NOMO-1 (cell line): ENCODE results near the gene MPP3.

Experiments used
- DNase-seq, 2 experiments: peaks; one replicate each; lab custom pipeline; 2025; ENCODE audit not compliant: unreplicated experiment in 2 of 2; lab: John Stamatoyannopoulos, UW

Gene MPP3

GRCh38 chr17:43861960-43862359, 29.0 kb upstream of the MPP3 start:
- no peak for DNase-seq

- no peak for DNase-seq
These were observed 28.1 kb upstream of the MPP3 start for GRCh38 chr17:43860927-43861622.

- no peak for DNase-seq
These were observed 27.3 kb upstream of the MPP3 start for GRCh38 chr17:43860077-43860725.

- no peak for DNase-seq
These were observed 25.1 kb upstream of the MPP3 start for GRCh38 chr17:43857957-43858600.

- no peak for DNase-seq
These were observed 24.2 kb upstream of the MPP3 start for GRCh38 chr17:43857141-43857540.

- no peak for DNase-seq
These were observed 23.2 kb upstream of the MPP3 start for GRCh38 chr17:43856141-43856540.

GRCh38 chr17:43855061-43855460, 22.1 kb upstream of the MPP3 start:
- DNase-seq: no peak

GRCh38 chr17:43854498-43854897, 21.6 kb upstream of the MPP3 start:
- no peak for DNase-seq

GRCh38 chr17:43853546-43853945, 20.6 kb upstream of the MPP3 start:
- DNase-seq: no peak

GRCh38 chr17:43852571-43852970, 19.6 kb upstream of the MPP3 start:
- DNase-seq: no peak

- no peak for DNase-seq
These were observed 16.2 kb upstream of the MPP3 start for GRCh38 chr17:43849116-43849515.

GRCh38 chr17:43848601-43849000, 15.7 kb upstream of the MPP3 start:
- DNase-seq: no peak

GRCh38 chr17:43846963-43847371, 14.0 kb upstream of the MPP3 start, which contains the start of gene CD300LG:
CD300LG (plus strand) TSS chr17:43847176; CDS start chr17:43847217, 41 bp downstream.
- DNase-seq: peak in 1 of 2 experiments; percentile 9

GRCh38 chr17:43846221-43846712, 13.3 kb upstream of the MPP3 start:
- peak; percentile 35 to 82 for DNase-seq

GRCh38 chr17:43845766-43846165, 12.8 kb upstream of the MPP3 start:
- DNase-seq: no peak

GRCh38 chr17:43844241-43844640, 11.3 kb upstream of the MPP3 start:
- DNase-seq: no peak

GRCh38 chr17:43842975-43843325, 10.0 kb upstream of the MPP3 start:
- DNase-seq: no peak

GRCh38 chr17:43842091-43842974, 9.4 kb upstream of the MPP3 start:
- peak; percentile 55 to 65 for DNase-seq

GRCh38 chr17:43841282-43841681, 8.3 kb upstream of the MPP3 start:
- DNase-seq: no peak

- DNase-seq: no peak
These were observed 7.9 kb upstream of the MPP3 start for GRCh38 chr17:43840814-43841213.

- DNase-seq: no peak
These were observed 6.7 kb upstream of the MPP3 start for GRCh38 chr17:43839670-43840108.
